ENCODE data around the gene CD2AP.

GRCh38 chr6:47440719-47441118 is 36.9 kb upstream of the CD2AP start:
- TF ChIP-seq CTCF (IDR thresholded peaks at IDR 0.05 in 8 of 11, conservative IDR thresholded peaks at IDR 0.05 in 3 of 11) (no peak), POLR2A (IDR thresholded peaks at IDR 0.05) (no peak)

Measured in spleen (tissue), 7 donors.